Progenitor cell of endocrine pancreas (in vitro differentiated cells): ENCODE data around the gene RPRML. TPM values are rescaled to one million over a fixed set of nuclear protein-coding genes. Genes with fewer than 3 reads are reported as not detected.

Experiments
- DNase-seq: peaks from one replicate; pipeline ENCODE4 v3.0.0; 2021; ENCODE audit warnings: low spot score; ENCODE audit not compliant: unreplicated experiment
- H3K27ac Mint-ChIP-seq: 2 replicates; pipeline ENCODE4 v1.8.0; 2021; ENCODE audit warnings: mild to moderate bottlenecking, moderate library complexity, mixed read lengths
- H3K27me3 Mint-ChIP-seq: 2 replicates; pipeline ENCODE4 v1.8.0; 2021; ENCODE audit warnings: mixed read lengths
- H3K36me3 Mint-ChIP-seq: 2 replicates; pipeline ENCODE4 v1.8.0; 2022; ENCODE audit warnings: mixed read lengths; ENCODE audit not compliant: insufficient read depth
- H3K4me1 Mint-ChIP-seq: 2 replicates; pipeline ENCODE4 v1.8.0; 2021; ENCODE audit warnings: low read depth, mixed read lengths
- H3K4me3 Mint-ChIP-seq: 2 replicates; pipeline ENCODE4 v1.8.0; 2021; ENCODE audit warnings: low read depth, mild to moderate bottlenecking, moderate library complexity, mixed read lengths
- H3K9me3 Mint-ChIP-seq: 2 replicates; pipeline ENCODE4 v1.8.0; 2021; ENCODE audit warnings: low read depth, mixed read lengths
- CTCF ChIP-seq: fragments of 200-600 bp; sonication (generic); IDR thresholded peaks from one replicate; pipeline ENCODE4 v1.5.0; 2021; ENCODE audit warnings: antibody characterized with exemption, mild to moderate bottlenecking; ENCODE audit not compliant: unreplicated experiment
- total RNA-seq: library from RNA; stranded (reverse); gene quantifications from 2 replicates; pipeline ENCODE4 v1.2.1, GENCODE V29; 2021

RPRML gene
- total RNA-seq, 1 donor from 2014 or later, result not detected

GRCh38 chr17:46968224-46968834 lies 10.7 kb downstream of the RPRML start:
- no peak overlapping the region for H3K27ac Mint-ChIP-seq
- no peaks in the 10 kb centered on the region for H3K4me1 Mint-ChIP-seq
- no peaks in the 10 kb centered on the region for H3K36me3 Mint-ChIP-seq
- H3K9me3 Mint-ChIP-seq, result no peaks in the 10 kb centered on the region
- TF ChIP-seq CTCF, result no peak
- H3K4me3 Mint-ChIP-seq, result no peak overlapping the region
- no peak for DNase-seq
- peaks cover 52% of the 10 kb centered on the region for H3K27me3 Mint-ChIP-seq

- Mint-ChIP-seq H3K36me3 (no peaks in the 10 kb centered on the region), H3K9me3 (peaks cover 10% of the 10 kb centered on the region), H3K4me3 (no peak overlapping the region), H3K27ac (no peak overlapping the region), H3K4me1 (no peaks in the 10 kb centered on the region), H3K27me3 (peaks cover 51% of the 10 kb centered on the region)
- no peak for DNase-seq
- TF ChIP-seq CTCF, result no peak
Observed at GRCh38 chr17:46964315-46965265, 14.5 kb downstream of the RPRML start.

- Mint-ChIP-seq H3K9me3 (peaks cover 10% of the 10 kb centered on the region), H3K27ac (no peak overlapping the region), H3K4me1 (no peaks in the 10 kb centered on the region), H3K4me3 (no peak overlapping the region), H3K36me3 (no peaks in the 10 kb centered on the region), H3K27me3 (peaks cover 57% of the 10 kb centered on the region)
- no peak for DNase-seq
- TF ChIP-seq CTCF, result no peak
Observed at GRCh38 chr17:46963571-46963970, 15.5 kb downstream of the RPRML start.

- Mint-ChIP-seq H3K4me3 (no peak overlapping the region), H3K9me3 (peaks cover 10% of the 10 kb centered on the region), H3K27ac (no peak overlapping the region), H3K4me1 (no peaks in the 10 kb centered on the region), H3K27me3 (peaks cover 56% of the 10 kb centered on the region), H3K36me3 (no peaks in the 10 kb centered on the region)
- DNase-seq, result no peak
- TF ChIP-seq CTCF, result no peak
Observed at GRCh38 chr17:46962374-46962790, 16.7 kb downstream of the RPRML start.

GRCh38 chr17:46960152-46960551 lies 18.9 kb downstream of the RPRML start:
- Mint-ChIP-seq H3K4me3 (no peak overlapping the region), H3K27me3 (peaks cover 47% of the 10 kb centered on the region), H3K9me3 (peaks cover 10% of the 10 kb centered on the region), H3K27ac (no peak overlapping the region), H3K4me1 (no peaks in the 10 kb centered on the region), H3K36me3 (peaks cover 1% of the 10 kb centered on the region)
- no peak for TF ChIP-seq CTCF
- no peak for DNase-seq
